Upper lobe of right lung (tissue), 1 donor: Measurements from ENCODE around the gene SHPK. TPM values are rescaled to one million over a fixed set of nuclear protein-coding genes. Genes with fewer than 3 reads are reported as not detected.

Experiments
- ATAC-seq: fragments of 200-7000 bp; cut with Tn5 transposase; one replicate; pipeline ENCODE4 v1.9.1; 2020; ENCODE audit warnings: mild to moderate bottlenecking, moderate library complexity
- DNase-seq: peaks from one replicate; pipeline ENCODE4 v3.0.0-alpha.2; 2020
- H3K27ac ChIP-seq: fragments of 200-600 bp; one replicate; pipeline ENCODE4 v1.8.0; 2022
- H3K27me3 ChIP-seq: fragments of 200-600 bp; one replicate; pipeline ENCODE4 v1.8.0; 2022; ENCODE audit warnings: mild to moderate bottlenecking
- H3K36me3 ChIP-seq: fragments of 200-600 bp; one replicate; pipeline ENCODE4 v1.8.0; 2022
- H3K4me1 ChIP-seq: fragments of 200-600 bp; one replicate; pipeline ENCODE4 v1.8.0; 2022
- H3K4me3 ChIP-seq: fragments of 200-600 bp; one replicate; pipeline ENCODE4 v1.8.0; 2022; ENCODE audit warnings: mild to moderate bottlenecking
- H3K9me3 ChIP-seq: fragments of 200-600 bp; one replicate; pipeline ENCODE4 v1.8.0; 2022
- CTCF ChIP-seq: fragments of 200-600 bp; IDR thresholded peaks from one replicate; pipeline ENCODE4 v1.8.0; 2022; ENCODE audit warnings: antibody characterized with exemption
- intact Hi-C: fragments of 100-400 bp; cut with DNase I; formaldehyde crosslinking; loops from one replicate; pipeline ENCODE4 v1.11.0; 2022
- total RNA-seq: library from RNA; stranded (reverse); fragmentation: NEBNext Ultra II Directional; extraction: Animal tissue kit (Norgen Biotek cat#: 25700); gene quantifications from one replicate; pipeline ENCODE4 v1.2.1, GENCODE V29; 2021
- donor health status: DM: no; HTN: yes; CAD: no; lungs with severe emphysema.

The SHPK gene
- total RNA-seq, 1 donor from 2014 or later, result 10.4 TPM

GRCh38 chr17:3621146-3621720 is 14.8 kb downstream of the SHPK start:
- intact Hi-C loops, result no loop called here

GRCh38 chr17:3615160-3615870 is 20.7 kb downstream of the SHPK start:
- DNase-seq, result no peak
- H3K27me3 ChIP-seq, result no peaks in the 10 kb centered on the region
- H3K4me3 ChIP-seq, result no peak overlapping the region
- TF ChIP-seq CTCF, result no peak
- intact Hi-C loops, result no loop called here
- ATAC-seq, result no peak
- H3K9me3 ChIP-seq, result no peaks in the 10 kb centered on the region
- no peak overlapping the region for H3K27ac ChIP-seq
- H3K36me3 ChIP-seq, result peaks cover 74% of the 10 kb centered on the region
- no peaks in the 10 kb centered on the region for H3K4me1 ChIP-seq

More at GRCh38 chr17:3621146-3621720, 14.8 kb downstream of the SHPK start:
- no peak for TF ChIP-seq CTCF
- peaks cover 76% of the 10 kb centered on the region for H3K36me3 ChIP-seq
- no peaks in the 10 kb centered on the region for H3K27me3 ChIP-seq
- H3K4me1 ChIP-seq, result no peaks in the 10 kb centered on the region
- ATAC-seq (no peak), DNase-seq (no peak)
- no peaks in the 10 kb centered on the region for H3K9me3 ChIP-seq
- no peak overlapping the region for H3K27ac ChIP-seq
- H3K4me3 ChIP-seq, result no peak overlapping the region

GRCh38 chr17:3613124-3613523 is 22.9 kb downstream of the SHPK start:
- H3K4me3 ChIP-seq, result no peak overlapping the region
- intact Hi-C loops, result no loop called here
- H3K27ac ChIP-seq, result no peak overlapping the region
- H3K36me3 ChIP-seq, result peaks cover 73% of the 10 kb centered on the region
- no peaks in the 10 kb centered on the region for H3K27me3 ChIP-seq
- H3K9me3 ChIP-seq, result no peaks in the 10 kb centered on the region
- DNase-seq, result no peak
- ATAC-seq, result no peak
- TF ChIP-seq CTCF, result no peak
- H3K4me1 ChIP-seq, result no peaks in the 10 kb centered on the region

- no peaks in the 10 kb centered on the region for H3K4me1 ChIP-seq
- no peaks in the 10 kb centered on the region for H3K9me3 ChIP-seq
- H3K27me3 ChIP-seq, result no peaks in the 10 kb centered on the region
- H3K4me3 ChIP-seq, result no peak overlapping the region
- no peak for ATAC-seq
- intact Hi-C loops, result no loop called here
- H3K27ac ChIP-seq, result no peak overlapping the region
- H3K36me3 ChIP-seq, result peaks cover 66% of the 10 kb centered on the region
- no peak for TF ChIP-seq CTCF
- DNase-seq, result no peak
Measured at GRCh38 chr17:3610523-3610922, 25.5 kb downstream of the SHPK start.

- Histone ChIP-seq H3K9me3 (no peaks in the 10 kb centered on the region), H3K27me3 (no peaks in the 10 kb centered on the region), H3K36me3 (peaks cover 59% of the 10 kb centered on the region), H3K4me3 (no peak overlapping the region), H3K27ac (no peak overlapping the region), H3K4me1 (no peaks in the 10 kb centered on the region)
- no peak for TF ChIP-seq CTCF
- no peak for DNase-seq
- no peak for ATAC-seq
- intact Hi-C loops, result no loop called here
Measured at GRCh38 chr17:3609689-3610088, 26.4 kb downstream of the SHPK start.
